Activated CD8-positive, alpha-beta T cell treated with anti-CD3 and anti-CD28 coated beads for 36 hours (primary cell): ENCODE results near the gene PRRG3. TPM values are rescaled to one million over a fixed set of nuclear protein-coding genes. Genes with fewer than 3 reads are reported as not detected.

Source experiments
- ATAC-seq: fragments of 200-7000 bp; cut with Tn5 transposase; one replicate; pipeline ENCODE4 v1.10.0; 2021; ENCODE audit warnings: mild to moderate bottlenecking, moderate library complexity
- CTCF ChIA-PET: fragments of 350-600 bp; sonication (Branson Sonifier 250); formaldehyde crosslinking; loops from one replicate; lab custom pipeline; 2021; ENCODE audit warnings: antibody characterized with exemption; lab: Charles Lee
- POLR2A ChIA-PET: fragments of 350-600 bp; sonication (Branson Sonifier 250); formaldehyde crosslinking; loops from one replicate; lab custom pipeline; 2021; ENCODE audit warnings: antibody characterized with exemption; lab: Charles Lee
- DNase-seq: peaks from one replicate; pipeline ENCODE4 v3.0.0-alpha.2; 2020
- H3K27ac Mint-ChIP-seq: one replicate; pipeline ENCODE4 v1.8.0; 2021; ENCODE audit warnings: mild to moderate bottlenecking, mixed read lengths
- H3K27me3 Mint-ChIP-seq: one replicate; pipeline ENCODE4 v1.8.0; 2021; ENCODE audit warnings: mixed read lengths
- H3K36me3 Mint-ChIP-seq: one replicate; pipeline ENCODE4 v1.8.0; 2021; ENCODE audit warnings: low read depth, mixed read lengths
- H3K4me1 Mint-ChIP-seq: one replicate; pipeline ENCODE4 v1.8.0; 2021; ENCODE audit warnings: low read depth, mixed read lengths
- H3K4me3 Mint-ChIP-seq: one replicate; pipeline ENCODE4 v1.8.0; 2021; ENCODE audit warnings: mild to moderate bottlenecking, moderate library complexity, mixed read lengths
- H3K9me3 Mint-ChIP-seq: one replicate; pipeline ENCODE4 v1.8.0; 2021; ENCODE audit warnings: mixed read lengths
- intact Hi-C: fragments of 100-400 bp; cut with micrococcal nuclease; formaldehyde crosslinking; loops from one replicate; pipeline ENCODE4 v1.10.0; 2022
- total RNA-seq, 2 experiments: library from RNA; stranded (reverse); gene quantifications; one replicate each; pipeline ENCODE4 v1.2.3, GENCODE V29; 2021
- TF ChIP-seq, protein P1 (sequence below): fragments of 200-600 bp; IDR thresholded peaks from one replicate; pipeline ENCODE4 v1.8.0; 2022; ENCODE audit warnings: antibody characterized with exemption, mild to moderate bottlenecking

PRRG3 gene
- total RNA-seq, 2 experiments from 2014 or later = not detected

- POLR2A ChIA-PET = no interaction called here
- Mint-ChIP-seq H3K36me3 (no peaks in the 10 kb centered on the region), H3K9me3 (no peaks in the 10 kb centered on the region), H3K4me1 (no peaks in the 10 kb centered on the region), H3K4me3 (no peak overlapping the region), H3K27me3 (peaks cover 4% of the 10 kb centered on the region), H3K27ac (no peak overlapping the region)
- TF ChIP-seq, protein P1, sequence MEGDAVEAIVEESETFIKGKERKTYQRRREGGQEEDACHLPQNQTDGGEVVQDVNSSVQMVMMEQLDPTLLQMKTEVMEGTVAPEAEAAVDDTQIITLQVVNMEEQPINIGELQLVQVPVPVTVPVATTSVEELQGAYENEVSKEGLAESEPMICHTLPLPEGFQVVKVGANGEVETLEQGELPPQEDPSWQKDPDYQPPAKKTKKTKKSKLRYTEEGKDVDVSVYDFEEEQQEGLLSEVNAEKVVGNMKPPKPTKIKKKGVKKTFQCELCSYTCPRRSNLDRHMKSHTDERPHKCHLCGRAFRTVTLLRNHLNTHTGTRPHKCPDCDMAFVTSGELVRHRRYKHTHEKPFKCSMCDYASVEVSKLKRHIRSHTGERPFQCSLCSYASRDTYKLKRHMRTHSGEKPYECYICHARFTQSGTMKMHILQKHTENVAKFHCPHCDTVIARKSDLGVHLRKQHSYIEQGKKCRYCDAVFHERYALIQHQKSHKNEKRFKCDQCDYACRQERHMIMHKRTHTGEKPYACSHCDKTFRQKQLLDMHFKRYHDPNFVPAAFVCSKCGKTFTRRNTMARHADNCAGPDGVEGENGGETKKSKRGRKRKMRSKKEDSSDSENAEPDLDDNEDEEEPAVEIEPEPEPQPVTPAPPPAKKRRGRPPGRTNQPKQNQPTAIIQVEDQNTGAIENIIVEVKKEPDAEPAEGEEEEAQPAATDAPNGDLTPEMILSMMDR = no peak
- DNase-seq (no peak), ATAC-seq (no peak)
- CTCF ChIA-PET = no interaction called here
- intact Hi-C loops = no loop called here
These were observed 42.2 kb downstream of the PRRG3 start for GRCh38 chrX:151737494-151737893.

GRCh38 chrX:151738751-151739150 lies 43.5 kb downstream of the PRRG3 start:
- CTCF ChIA-PET = no interaction called here
- no peaks in the 10 kb centered on the region for H3K4me1 Mint-ChIP-seq
- POLR2A ChIA-PET = no interaction called here
- no peak overlapping the region for H3K4me3 Mint-ChIP-seq
- ATAC-seq (no peak), DNase-seq (no peak)
- H3K27me3 Mint-ChIP-seq = peaks cover 2% of the 10 kb centered on the region
- H3K36me3 Mint-ChIP-seq = no peaks in the 10 kb centered on the region
- intact Hi-C loops = no loop called here
- no peak overlapping the region for H3K27ac Mint-ChIP-seq
- no peaks in the 10 kb centered on the region for H3K9me3 Mint-ChIP-seq
- TF ChIP-seq, protein P1 = no peak

DNA sequence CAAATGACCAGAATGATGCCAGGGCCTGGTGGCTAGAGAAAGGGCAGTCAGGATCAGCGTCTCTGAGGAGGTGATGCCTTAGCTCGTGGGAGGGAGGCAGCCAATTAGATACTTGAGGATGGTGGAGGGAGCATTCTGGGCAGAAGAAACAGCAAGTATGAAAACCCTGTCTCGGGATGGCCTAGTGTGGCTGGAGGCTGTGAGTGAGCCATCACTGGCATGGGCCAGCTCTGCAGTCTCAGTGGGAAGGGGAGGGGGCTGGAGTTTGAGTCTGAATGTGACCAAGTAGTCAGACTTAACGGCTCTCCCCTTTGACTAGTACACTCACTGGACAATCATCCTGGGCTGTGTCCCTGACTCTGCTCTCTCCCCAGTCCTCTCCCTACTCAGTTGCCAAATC lies 46.3 kb downstream of the PRRG3 start:
- Mint-ChIP-seq H3K36me3 (no peaks in the 10 kb centered on the region), H3K9me3 (no peaks in the 10 kb centered on the region), H3K4me1 (no peaks in the 10 kb centered on the region), H3K4me3 (no peak overlapping the region), H3K27ac (no peak overlapping the region), H3K27me3 (peaks cover 2% of the 10 kb centered on the region)
- DNase-seq (no peak), ATAC-seq (no peak)
- intact Hi-C loops = no loop called here
- POLR2A ChIA-PET = no interaction called here
- TF ChIP-seq, protein P1 = no peak
- CTCF ChIA-PET = no interaction called here

GRCh38 chrX:151742311-151742710 lies 47.1 kb downstream of the PRRG3 start:
- ChIA-PET POLR2A (no interaction called here), CTCF (no interaction called here)
- Mint-ChIP-seq H3K36me3 (no peaks in the 10 kb centered on the region), H3K4me3 (no peak overlapping the region), H3K27ac (no peak overlapping the region), H3K27me3 (peaks cover 2% of the 10 kb centered on the region), H3K9me3 (no peaks in the 10 kb centered on the region), H3K4me1 (no peaks in the 10 kb centered on the region)
- DNase-seq (no peak), ATAC-seq (no peak)
- TF ChIP-seq, protein P1 = no peak
- intact Hi-C loops = no loop called here

DNA sequence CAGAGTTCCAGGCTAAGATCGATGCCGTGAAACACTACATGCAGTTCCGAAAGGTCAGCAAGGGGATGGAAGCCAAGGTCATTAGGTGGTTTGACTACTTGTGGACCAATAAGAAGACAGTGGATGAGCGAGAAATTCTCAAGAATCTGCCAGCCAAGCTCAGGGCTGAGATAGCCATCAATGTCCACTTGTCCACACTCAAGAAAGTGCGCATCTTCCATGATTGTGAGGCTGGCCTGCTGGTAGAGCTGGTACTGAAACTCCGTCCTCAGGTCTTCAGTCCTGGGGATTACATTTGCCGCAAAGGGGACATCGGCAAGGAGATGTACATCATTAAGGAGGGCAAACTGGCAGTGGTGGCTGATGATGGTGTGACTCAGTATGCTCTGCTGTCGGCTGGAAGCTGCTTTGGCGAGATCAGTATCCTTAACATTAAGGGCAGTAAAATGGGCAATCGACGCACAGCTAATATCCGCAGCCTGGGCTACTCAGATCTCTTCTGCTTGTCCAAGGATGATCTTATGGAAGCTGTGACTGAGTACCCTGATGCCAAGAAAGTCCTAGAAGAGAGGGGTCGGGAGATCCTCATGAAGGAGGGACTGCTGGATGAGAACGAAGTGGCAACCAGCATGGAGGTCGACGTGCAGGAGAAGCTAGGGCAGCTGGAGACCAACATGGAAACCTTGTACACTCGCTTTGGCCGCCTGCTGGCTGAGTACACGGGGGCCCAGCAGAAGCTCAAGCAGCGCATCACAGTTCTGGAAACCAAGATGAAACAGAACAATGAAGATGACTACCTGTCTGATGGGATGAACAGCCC lies 48.6 kb downstream of the PRRG3 start:
- intact Hi-C loops = no loop called here
- ATAC-seq = no peak
- H3K36me3 Mint-ChIP-seq = no peaks in the 10 kb centered on the region

More for the DNA sequence above, 48.6 kb downstream of the PRRG3 start:
- CTCF ChIA-PET = no interaction called here
- Mint-ChIP-seq H3K27ac (no peak overlapping the region), H3K9me3 (no peaks in the 10 kb centered on the region), H3K4me3 (no peak overlapping the region), H3K4me1 (no peaks in the 10 kb centered on the region), H3K27me3 (peaks cover 2% of the 10 kb centered on the region)
- TF ChIP-seq, protein P1 = no peak
- DNase-seq = no peak
- POLR2A ChIA-PET = no interaction called here
